Measurements from ENCODE around the gene MIPEP.
"Not testable (repeated sequence)": the region's sequence is repeated elsewhere in the genome, so short reads cannot be mapped to it uniquely, and the experiment has no call there.

MIPEP gene

DNA sequence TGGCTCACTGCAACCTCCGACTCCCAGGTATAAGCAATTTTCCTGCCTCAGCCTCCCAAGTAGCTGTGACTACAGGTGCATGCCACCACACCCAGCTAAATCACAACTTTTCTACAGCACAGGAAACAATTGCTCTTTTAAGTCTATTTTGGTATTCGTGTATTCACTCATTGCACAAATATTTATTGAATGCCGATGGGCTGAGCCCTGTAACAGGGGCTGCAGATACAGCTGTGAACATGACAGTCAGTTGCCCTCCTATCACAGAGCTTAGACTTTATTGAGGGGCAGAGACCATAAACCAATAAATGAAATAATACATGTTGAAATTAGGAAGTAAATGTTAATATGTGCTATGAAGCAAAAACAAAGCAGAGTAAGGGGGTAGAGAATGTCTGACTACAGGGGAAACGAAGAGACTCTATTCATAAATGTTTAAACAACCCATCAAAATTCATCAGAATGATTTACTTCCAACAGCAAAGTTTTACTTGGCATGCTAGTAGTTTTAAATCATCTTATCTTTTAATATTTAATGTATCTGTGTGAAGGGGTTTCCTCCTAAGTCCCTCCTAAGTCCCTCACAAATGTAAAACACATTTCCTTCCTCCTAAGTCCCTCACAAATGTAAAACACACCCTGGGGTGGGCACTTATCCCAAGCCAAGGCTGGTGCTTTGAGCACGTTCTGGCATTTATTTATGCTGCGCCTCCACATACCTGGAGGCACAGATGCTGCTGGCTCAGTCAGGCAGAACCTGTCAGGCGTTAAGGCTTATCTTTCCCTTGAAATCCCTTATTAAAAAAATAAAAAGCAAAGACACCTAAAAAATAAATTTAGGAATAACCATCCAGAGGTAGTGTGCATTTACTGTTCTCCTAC, 140.8 kb downstream of the MIPEP start:
- Mint-ChIP-seq H3K36me3 (peaks cover 24% of the 10 kb centered on the region), H3K4me1 (peaks cover 10% of the 10 kb centered on the region), H3K27ac (no peak overlapping the region), H3K27me3 (no peaks in the 10 kb centered on the region), H3K4me3 (no peak overlapping the region), H3K9me3 (no peaks in the 10 kb centered on the region)
- ATAC-seq = no peak

DNA sequence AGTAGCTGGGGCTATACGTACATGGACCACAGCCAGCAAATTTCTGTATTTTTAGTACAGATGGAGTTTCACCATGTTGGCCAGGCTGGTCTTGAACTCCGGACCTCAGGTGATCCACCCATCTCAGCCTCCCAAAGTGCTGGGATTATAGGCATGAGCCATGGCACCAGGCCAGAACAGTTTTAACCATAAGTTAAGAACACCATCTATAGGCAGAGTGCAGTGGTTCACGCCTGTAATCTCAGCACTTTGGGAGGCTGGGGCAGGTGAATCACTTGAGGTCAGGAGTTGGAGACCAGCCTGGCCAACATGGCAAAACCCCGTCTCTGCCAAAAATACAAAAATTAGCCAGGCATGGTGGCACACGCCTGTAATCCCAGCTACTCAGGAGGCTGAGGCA, 143.1 kb downstream of the MIPEP start:
- not testable (repeated sequence) for H3K27me3 Mint-ChIP-seq, ATAC-seq, H3K4me3 Mint-ChIP-seq, H3K9me3 Mint-ChIP-seq, H3K4me1 Mint-ChIP-seq, H3K27ac Mint-ChIP-seq
- H3K36me3 Mint-ChIP-seq = peaks cover 22% of the 10 kb centered on the region

DNA sequence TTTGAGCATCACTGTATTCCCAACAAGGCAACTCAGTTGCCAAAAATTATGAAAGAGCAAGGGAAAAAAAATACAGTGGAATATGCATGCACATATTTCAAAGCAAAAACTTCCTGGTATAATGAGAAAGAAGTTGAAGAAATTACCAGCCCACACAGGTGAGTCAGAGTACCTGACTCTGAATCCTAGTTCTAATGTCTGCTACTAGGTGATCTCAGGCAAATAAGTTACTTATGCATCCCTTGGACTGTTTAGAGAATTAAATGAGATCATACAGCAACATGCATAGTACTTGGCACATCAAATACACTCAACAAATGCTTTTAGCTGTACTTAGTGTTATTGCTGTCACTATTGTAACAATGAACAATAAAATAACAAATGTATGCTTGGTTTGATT, 144.9 kb downstream of the MIPEP start:
- Mint-ChIP-seq H3K27me3 (no peaks in the 10 kb centered on the region), H3K36me3 (peaks cover 11% of the 10 kb centered on the region), H3K27ac (no peak overlapping the region), H3K9me3 (peaks cover 2% of the 10 kb centered on the region), H3K4me1 (peaks cover 10% of the 10 kb centered on the region), H3K4me3 (no peak overlapping the region)
- no peak for ATAC-seq

DNA sequence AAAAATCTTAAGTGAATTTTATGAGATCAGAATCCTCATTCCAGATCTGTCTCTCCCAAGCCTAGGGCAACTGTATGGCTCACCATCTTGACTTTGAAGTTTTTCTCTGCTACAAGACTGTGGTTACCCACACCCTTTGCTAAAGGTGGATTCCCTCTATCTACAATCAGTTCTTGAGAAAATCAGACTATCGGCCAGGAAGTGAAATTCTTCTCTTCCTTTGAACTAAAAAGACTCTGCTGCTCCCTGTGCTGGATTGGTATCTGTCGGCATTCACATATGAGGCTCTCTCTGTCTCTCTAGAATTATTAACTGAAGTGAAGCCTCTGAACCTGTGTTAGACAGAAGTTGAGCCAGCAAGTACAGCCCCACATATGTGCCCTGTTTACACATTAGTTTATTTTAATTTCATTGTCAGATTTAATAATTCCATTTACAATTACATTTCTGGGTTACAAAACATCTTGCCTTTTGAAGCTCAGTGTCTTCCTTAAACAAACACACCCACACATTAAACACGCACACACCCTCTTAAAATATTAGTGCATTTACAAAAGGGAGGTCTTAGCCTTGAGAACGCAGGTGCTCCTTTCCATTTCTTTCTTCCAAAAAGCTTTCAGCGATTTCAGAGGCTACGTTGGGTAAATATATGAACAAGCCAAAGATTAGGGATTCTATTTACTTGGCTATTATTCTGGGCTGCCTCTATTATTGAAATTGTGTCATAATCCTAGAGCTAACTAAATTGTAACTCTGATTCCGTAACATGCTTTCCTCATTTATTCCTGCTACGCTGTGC, 145.7 kb downstream of the MIPEP start:
- H3K36me3 Mint-ChIP-seq = peaks cover 11% of the 10 kb centered on the region
- H3K4me1 Mint-ChIP-seq = peaks cover 5% of the 10 kb centered on the region
- no peaks in the 10 kb centered on the region for H3K27me3 Mint-ChIP-seq
- peaks cover 2% of the 10 kb centered on the region for H3K9me3 Mint-ChIP-seq
- H3K27ac Mint-ChIP-seq = no peak overlapping the region
- no peak for ATAC-seq
- no peak overlapping the region for H3K4me3 Mint-ChIP-seq

DNA sequence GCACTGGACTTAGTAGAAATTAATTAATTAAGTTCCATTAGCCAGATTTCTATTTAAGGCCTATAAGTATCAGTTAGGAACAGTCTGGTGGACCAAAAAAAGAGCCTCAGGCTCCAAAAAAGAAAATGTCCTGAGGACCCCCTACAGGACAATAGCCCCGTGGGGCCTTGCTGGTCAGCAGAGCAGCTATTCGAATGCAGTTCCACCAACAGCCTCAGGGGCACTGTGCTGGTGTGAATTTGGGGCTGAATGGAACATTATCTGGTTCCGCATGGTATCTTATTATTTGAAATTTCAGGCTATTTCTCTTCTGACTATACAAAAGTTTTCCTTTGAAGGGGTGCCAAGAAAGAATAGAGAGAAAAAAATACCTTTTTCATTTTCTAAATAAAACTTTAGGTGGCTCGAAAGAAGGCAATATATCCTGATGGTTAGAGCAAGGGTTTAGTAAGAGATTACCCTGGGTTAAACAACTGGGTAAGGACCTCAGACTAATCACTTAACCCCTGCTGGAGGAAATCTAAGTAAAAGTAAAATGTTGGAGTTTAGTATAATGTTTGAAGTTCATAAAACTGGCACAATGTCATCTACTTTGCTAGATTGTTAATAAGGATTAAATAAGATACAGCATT, 147.2 kb downstream of the MIPEP start:
- Mint-ChIP-seq H3K36me3 (peaks cover 11% of the 10 kb centered on the region), H3K4me1 (no peaks in the 10 kb centered on the region), H3K27ac (no peak overlapping the region), H3K9me3 (peaks cover 2% of the 10 kb centered on the region), H3K4me3 (no peak overlapping the region), H3K27me3 (no peaks in the 10 kb centered on the region)
- no peak for ATAC-seq

DNA sequence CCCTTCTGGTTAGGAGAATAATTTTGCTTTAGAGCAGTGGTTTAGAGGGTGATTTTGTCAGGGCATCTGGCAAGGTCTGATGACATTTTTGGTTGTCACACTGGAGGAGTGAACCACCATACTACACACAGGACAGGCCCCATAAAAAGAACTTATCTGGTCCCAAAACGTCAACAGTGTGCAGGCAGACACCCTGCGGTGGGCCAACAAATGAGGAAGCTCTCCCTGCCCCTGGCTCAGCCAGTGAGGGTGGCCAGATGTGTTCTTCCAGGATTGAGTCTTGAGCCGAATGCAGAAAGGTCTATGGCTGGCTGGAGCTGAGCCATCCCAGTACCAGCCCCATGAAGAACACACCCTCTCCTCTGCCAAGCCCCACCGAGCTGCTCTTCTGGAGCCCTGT, 149.2 kb downstream of the MIPEP start:
- Mint-ChIP-seq H3K9me3 (peaks cover 2% of the 10 kb centered on the region), H3K36me3 (peaks cover 17% of the 10 kb centered on the region), H3K4me3 (no peak overlapping the region), H3K4me1 (no peaks in the 10 kb centered on the region), H3K27me3 (no peaks in the 10 kb centered on the region), H3K27ac (no peak overlapping the region)
- no peak for ATAC-seq

DNA sequence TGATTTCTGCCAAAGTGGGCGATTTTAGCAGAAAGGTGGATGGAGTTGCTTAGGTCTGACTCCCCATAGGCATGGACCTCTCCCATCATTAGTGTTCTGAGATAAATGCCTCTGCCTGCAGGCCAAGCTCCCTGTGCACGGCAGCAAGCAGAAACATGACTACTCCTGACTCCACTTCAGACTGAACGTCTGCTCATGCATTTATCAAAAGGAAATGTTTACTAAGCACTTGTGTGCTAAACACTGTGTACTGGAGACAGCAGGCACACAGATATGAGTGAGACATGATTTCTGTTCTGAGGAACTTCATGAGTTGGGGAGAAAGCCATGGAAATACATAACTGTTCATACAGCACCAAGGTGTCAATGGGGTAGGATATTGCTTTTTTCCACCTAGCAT, 149.6 kb downstream of the MIPEP start:
- no peak for ATAC-seq
- Mint-ChIP-seq H3K36me3 (peaks cover 18% of the 10 kb centered on the region), H3K9me3 (peaks cover 2% of the 10 kb centered on the region), H3K4me3 (no peak overlapping the region), H3K27me3 (no peaks in the 10 kb centered on the region), H3K27ac (no peak overlapping the region), H3K4me1 (no peaks in the 10 kb centered on the region)

DNA sequence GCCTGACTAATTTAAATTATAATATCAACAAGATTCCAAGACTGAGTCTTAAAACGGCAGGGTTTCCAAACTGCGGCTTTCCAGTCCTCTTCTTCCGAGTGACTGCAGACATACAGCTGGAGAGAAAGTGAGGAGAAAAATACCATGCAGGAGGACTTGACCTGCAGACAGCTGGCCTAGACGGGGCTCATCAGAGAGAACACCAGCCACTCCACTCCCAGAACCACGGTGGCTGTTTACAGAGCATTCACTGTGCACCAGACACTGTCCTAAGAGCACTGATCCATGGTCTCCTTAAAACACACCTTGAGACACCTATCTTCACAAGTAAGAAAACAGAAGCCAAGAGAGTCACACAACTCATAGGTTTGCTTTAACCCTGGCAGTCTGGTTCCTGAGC, 152.7 kb downstream of the MIPEP start:
- Mint-ChIP-seq H3K4me3 (no peak overlapping the region), H3K9me3 (peaks cover 2% of the 10 kb centered on the region), H3K27ac (no peak overlapping the region), H3K4me1 (no peaks in the 10 kb centered on the region), H3K27me3 (no peaks in the 10 kb centered on the region), H3K36me3 (peaks cover 34% of the 10 kb centered on the region)
- no peak for ATAC-seq

DNA sequence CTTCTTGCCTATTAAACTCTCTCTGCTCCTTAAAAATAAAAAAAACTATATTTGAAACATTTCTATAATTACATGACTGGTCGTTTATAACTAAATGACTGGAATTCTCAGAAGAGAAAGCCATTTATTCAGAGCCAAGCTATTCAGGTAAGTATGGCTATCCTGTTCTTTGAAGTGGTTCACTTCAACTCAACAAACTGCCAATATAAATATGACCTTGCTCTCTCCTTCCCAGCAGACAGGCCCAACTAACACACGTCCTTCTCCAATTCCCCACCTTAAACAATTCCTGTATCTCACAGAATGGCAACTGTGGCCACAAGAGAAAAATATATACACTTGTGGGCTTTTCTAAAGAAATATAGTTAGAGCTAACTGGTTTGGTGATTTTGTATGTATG, 153.9 kb downstream of the MIPEP start:
- Mint-ChIP-seq H3K9me3 (no peaks in the 10 kb centered on the region), H3K27ac (no peak overlapping the region), H3K4me1 (no peaks in the 10 kb centered on the region), H3K27me3 (no peaks in the 10 kb centered on the region), H3K36me3 (peaks cover 30% of the 10 kb centered on the region), H3K4me3 (no peak overlapping the region)
- no peak for ATAC-seq

DNA sequence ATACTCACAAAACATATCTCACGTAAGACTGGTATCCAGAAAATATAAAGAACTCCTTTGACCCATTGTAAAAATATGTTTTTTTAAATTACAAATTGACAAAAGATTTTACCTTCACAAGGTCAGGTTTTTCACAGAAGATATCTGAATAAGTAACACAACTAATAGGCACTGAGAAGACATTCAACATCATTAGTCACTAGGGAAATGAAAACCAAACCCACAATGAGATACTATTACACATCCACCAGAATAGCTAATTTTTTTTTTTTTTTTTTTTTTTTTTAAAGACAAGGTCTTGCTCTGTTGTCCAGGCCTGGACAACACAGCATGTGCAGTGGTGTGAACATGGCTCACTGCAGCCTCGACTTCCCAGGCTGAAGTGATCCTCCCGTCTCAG, 157.5 kb downstream of the MIPEP start:
- Mint-ChIP-seq H3K27ac (no peak overlapping the region), H3K4me1 (no peaks in the 10 kb centered on the region)
- no peak for ATAC-seq

DNA sequence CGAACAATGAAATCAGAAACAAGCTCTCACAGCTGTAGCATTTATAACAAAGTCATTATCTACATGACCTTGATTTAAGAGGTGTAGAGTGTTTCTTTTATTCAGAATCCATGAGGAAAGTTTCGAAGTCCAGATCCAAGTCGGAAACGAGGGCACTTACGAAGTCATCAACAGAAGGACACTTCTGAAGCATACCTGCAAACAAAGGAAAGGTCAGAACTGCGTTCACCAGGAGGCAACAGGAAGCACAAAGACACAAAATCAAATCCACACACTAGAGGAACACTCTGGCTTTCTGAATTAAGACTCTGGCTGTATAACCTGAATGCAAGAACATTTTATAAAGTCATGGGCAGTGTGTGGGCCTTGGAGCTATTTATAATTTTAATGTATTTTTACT, 158.9 kb downstream of the MIPEP start:
- no peaks in the 10 kb centered on the region for H3K4me1 Mint-ChIP-seq
- no peak for ATAC-seq

More for the DNA sequence above, 157.5 kb downstream of the MIPEP start:
- Mint-ChIP-seq H3K4me3 (no peak overlapping the region), H3K9me3 (no peaks in the 10 kb centered on the region), H3K27me3 (no peaks in the 10 kb centered on the region), H3K36me3 (peaks cover 41% of the 10 kb centered on the region)

DNA sequence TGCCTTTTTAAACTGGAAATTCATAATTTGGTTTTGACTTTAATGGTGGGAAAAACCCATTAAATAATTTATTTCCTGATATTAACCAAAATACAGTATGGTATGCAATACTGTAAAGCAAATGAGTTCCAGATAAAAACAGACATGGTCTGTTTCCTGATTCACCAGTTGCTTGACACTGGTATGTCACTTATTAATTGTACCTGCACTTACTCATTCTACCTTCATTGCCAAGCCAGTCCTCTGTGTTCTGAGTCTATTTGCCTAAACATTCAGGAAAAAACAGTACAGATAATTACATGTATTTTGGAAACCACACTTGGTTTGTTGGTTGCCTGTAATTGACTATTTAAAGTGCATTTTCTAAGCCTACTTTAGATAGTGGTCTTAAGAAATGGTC, 159.7 kb downstream of the MIPEP start:
- peaks cover 42% of the 10 kb centered on the region for H3K36me3 Mint-ChIP-seq
- no peak for ATAC-seq

More for the DNA sequence above, 158.9 kb downstream of the MIPEP start:
- no peaks in the 10 kb centered on the region for H3K9me3 Mint-ChIP-seq
- peaks cover 37% of the 10 kb centered on the region for H3K36me3 Mint-ChIP-seq
- no peak overlapping the region for H3K27ac Mint-ChIP-seq
- H3K4me3 Mint-ChIP-seq = no peak overlapping the region
- no peaks in the 10 kb centered on the region for H3K27me3 Mint-ChIP-seq

DNA sequence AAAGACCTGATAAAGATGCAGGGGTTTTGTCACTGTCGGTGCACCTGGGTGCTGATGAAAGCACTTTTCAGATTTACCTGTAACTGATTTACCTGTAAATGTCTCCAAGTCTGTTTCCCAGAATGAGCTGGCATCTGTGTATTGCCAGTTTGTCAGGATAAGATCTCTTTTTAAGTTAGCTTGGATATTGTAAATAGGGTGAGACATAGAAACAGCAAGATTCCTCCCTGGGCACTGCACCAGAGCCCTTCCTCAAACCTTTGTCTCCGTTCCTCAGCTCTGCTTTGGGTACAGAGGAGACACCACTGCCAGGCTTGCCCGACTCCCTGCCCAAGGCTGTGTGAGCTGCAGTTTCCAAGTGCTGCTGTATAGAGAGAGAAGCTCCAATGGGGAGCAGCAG, 160.4 kb downstream of the MIPEP start:
- ATAC-seq = no peak
- H3K4me1 Mint-ChIP-seq = no peaks in the 10 kb centered on the region
- no peaks in the 10 kb centered on the region for H3K9me3 Mint-ChIP-seq
- H3K36me3 Mint-ChIP-seq = peaks cover 41% of the 10 kb centered on the region
- H3K27me3 Mint-ChIP-seq = no peaks in the 10 kb centered on the region
- H3K4me3 Mint-ChIP-seq = no peak overlapping the region
- H3K27ac Mint-ChIP-seq = no peak overlapping the region

More for the DNA sequence above, 159.7 kb downstream of the MIPEP start:
- H3K4me3 Mint-ChIP-seq = no peak overlapping the region
- H3K4me1 Mint-ChIP-seq = no peaks in the 10 kb centered on the region
- no peaks in the 10 kb centered on the region for H3K27me3 Mint-ChIP-seq
- no peak overlapping the region for H3K27ac Mint-ChIP-seq
- H3K9me3 Mint-ChIP-seq = no peaks in the 10 kb centered on the region

DNA sequence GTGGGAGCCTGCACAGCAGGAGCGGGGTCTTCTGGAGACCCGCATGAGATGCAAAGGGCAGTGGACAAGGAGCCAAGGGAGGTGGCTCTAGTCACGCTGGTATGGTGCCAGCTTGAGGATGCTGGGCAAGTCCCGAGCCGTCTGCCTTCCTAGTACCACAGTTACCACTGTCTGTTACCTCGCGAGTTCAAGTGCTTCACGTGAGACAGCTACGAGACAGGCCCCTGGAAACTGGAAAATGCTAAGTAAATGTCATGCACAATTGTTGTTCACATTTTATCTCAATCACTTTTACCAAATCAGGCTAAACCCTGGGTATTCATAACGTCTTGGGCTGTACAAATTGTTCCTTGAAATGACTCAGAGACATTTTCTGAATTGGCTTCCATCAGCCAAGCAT, 163.3 kb downstream of the MIPEP start:
- Mint-ChIP-seq H3K9me3 (peaks cover 3% of the 10 kb centered on the region), H3K4me1 (no peaks in the 10 kb centered on the region), H3K36me3 (peaks cover 39% of the 10 kb centered on the region), H3K27me3 (no peaks in the 10 kb centered on the region), H3K4me3 (no peak overlapping the region), H3K27ac (no peak overlapping the region)
- no peak for ATAC-seq

DNA sequence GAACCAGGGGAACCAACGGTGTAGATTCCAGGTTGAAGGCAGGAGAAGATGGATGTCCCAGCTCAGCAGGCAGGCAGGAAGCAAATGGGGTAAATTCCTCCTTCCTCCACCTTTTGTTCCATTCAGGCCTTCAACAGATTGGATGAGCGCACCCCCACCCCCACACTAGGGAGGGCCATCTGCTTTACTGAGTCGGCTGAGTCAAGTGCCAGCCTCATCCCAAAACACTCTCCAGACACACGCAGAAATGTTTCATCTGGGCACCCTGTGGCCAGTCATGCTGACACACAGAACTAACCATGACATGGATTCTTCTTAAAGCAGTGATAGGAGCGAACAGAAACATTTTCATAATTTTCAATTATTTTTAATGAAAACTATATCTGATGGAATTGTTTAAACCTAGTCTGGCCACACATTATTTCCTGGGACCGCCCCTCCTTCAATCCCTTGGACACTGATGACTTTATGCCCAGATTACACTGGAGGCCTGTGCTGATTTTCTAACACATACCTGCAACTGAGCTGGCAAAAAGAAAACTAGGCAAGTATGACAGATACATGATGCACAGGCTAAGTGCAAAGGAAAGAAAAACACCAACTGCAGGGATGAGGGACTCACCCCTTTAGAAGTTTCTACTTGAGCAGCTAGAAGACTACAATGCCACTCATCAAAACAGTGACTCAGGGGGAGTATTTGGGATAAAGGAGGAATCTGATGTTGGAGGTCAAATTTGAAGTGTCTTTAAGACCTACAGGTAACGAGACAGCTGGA, 164.8 kb downstream of the MIPEP start:
- Mint-ChIP-seq H3K36me3 (peaks cover 38% of the 10 kb centered on the region), H3K27me3 (no peaks in the 10 kb centered on the region), H3K4me3 (no peak overlapping the region), H3K27ac (no peak overlapping the region), H3K4me1 (no peaks in the 10 kb centered on the region), H3K9me3 (peaks cover 3% of the 10 kb centered on the region)
- no peak for ATAC-seq
